ENCODE measurements around the gene ZFP92.

The ZFP92 gene

DNA sequence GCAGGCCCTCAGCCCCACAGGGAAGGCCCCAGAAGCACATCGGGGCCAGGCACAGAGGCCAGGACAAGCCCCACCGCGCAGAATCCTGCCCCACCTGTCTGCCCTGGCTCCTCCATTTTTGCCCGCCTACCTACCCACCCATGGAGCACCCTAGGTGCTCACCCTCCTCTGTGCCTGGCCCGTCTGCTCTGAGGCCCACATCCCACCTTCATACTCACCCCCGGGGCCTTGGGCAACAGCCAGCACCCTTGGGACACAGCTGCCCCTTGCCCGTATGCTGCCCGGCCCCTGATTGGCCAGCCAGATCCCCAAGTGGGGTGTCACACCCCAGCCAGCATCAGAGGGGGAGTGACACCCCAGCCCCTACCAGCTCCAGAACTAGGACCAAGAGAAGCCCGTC is 45.4 kb downstream of the ZFP92 start:
- H3K4me3 ChIP-seq (ENCODE audit: low read length) = no peak overlapping the region
- TF ChIP-seq ZNF274 (IDR thresholded peaks at IDR 0.05; ENCODE audit: low read depth, low read length) = no peak

DNA sequence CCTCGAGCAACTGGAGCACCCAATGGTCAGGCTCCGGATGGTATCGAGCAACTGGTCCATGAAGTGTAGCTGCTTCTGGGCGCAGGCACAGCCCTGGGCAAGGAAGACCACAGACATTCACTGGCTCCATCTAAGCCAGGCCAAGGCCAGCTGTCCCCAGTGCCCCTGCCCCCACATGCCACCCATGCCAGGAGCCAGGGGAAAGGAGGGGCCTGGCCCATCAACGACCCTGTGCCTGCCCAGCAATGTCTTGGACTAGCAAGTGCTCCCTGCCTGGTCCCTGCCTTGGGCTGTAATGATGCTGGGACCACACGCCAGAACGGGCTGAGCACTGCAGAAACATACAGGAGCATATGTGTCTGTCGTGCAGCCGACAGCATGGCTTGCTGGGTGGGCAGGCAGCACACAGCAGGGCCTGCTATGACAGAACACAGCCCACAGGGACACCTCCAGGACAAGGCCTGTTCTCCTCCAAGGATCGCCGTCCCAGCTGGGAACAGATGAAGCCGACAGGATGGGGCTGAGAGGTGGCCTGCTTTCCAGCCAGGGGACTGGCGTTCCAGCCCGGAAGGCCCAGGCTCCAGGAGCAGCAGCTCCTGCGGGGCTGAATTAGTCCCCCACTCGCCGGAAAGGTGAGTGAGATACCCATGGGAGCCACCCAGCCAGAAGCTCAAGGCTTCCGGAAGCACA is 46.0 kb downstream of the ZFP92 start:
- TF ChIP-seq ZNF274 (IDR thresholded peaks at IDR 0.05; ENCODE audit: low read depth, low read length) = no peak
- no peak overlapping the region for H3K4me3 ChIP-seq (ENCODE audit: low read length)

- no peak overlapping the region for H3K4me3 ChIP-seq (ENCODE audit: low read length)
- TF ChIP-seq ZNF274 (IDR thresholded peaks at IDR 0.05; ENCODE audit: low read depth, low read length) = no peak
Measured at GRCh38 chrX:153457827-153458466, 46.7 kb downstream of the ZFP92 start.

DNA sequence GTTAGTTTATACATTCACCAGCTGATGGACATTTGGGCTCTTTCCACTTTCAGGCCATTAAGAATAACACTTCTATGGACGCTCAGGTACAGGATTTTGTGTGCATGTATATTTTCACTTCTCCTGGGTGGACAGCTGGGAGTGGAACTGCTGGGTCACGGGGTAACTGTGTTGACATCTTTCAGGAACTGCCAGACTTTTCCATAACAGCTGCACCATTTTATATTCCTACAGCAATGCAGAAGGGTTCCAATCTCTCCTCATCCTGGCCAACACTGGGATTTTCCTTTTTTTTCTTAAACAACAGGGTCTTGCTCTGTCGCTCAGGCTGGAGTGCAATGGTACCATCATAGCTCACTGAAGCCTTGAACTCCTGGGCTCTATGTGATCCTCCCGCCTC is 47.2 kb downstream of the ZFP92 start:
- no peak for TF ChIP-seq ZNF274 (IDR thresholded peaks at IDR 0.05; ENCODE audit: low read depth, low read length)
- no peak overlapping the region for H3K4me3 ChIP-seq (ENCODE audit: low read length)

DNA sequence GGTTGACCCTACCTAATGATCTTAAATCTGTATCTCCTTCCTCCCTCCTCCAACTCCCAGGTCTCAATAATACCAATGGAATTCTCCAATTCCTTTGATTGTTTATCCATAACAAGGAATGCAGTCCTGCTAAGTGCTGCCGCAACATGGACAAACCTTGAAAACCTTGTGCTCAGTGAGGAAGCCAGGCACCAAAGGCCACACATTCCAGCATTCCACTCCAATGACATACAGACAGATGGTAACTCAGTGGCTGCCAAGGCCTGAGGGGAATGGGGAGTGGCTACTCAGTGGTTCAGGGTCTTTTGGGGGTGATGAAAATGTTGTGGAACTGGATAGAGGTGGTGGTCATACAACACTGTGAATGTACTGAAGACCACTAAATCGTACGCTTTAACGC is 48.7 kb downstream of the ZFP92 start:
- no peak for TF ChIP-seq ZNF274 (IDR thresholded peaks at IDR 0.05; ENCODE audit: low read depth, low read length)

GRCh38 chrX:153460826-153461225 is 49.6 kb downstream of the ZFP92 start:
- H3K4me3 ChIP-seq (ENCODE audit: low read length) = no peak overlapping the region
- TF ChIP-seq ZNF274 (IDR thresholded peaks at IDR 0.05; ENCODE audit: low read depth, low read length) = no peak

More for the DNA sequence above, 48.7 kb downstream of the ZFP92 start:
- no peak overlapping the region for H3K4me3 ChIP-seq (ENCODE audit: low read length)
